AG04449 (cell line): ENCODE data around the gene NFASC.

Source experiments
- CTCF ChIA-PET: fragments of 350-600 bp; formaldehyde crosslinking; extraction: SDS; loops from one replicate; lab custom pipeline; 2021; ENCODE audit warnings: antibody characterized with exemption; lab: Yijun Ruan, JAX
- POLR2A ChIA-PET: fragments of 400-600, 350-600 bp; formaldehyde crosslinking; extraction: SDS; loops from one replicate; lab custom pipeline; 2020; ENCODE audit warnings: antibody characterized with exemption, inconsistent platforms; lab: Yijun Ruan, JAX
- DNase-seq: peaks from one replicate; pipeline ENCODE4 v3.0.0-alpha.2; 2010; ENCODE audit warnings: low read depth, low spot score
- H3K4me3 ChIP-seq: 2 replicates; pipeline ENCODE4 v1.5.1; 2011; ENCODE audit warnings: low read depth, mild to moderate bottlenecking, control low read depth, low read length
- TF ChIP-seq, protein P1 (sequence below): IDR thresholded peaks from one replicate; pipeline ENCODE4 v1.5.1; 2011; ENCODE audit warnings: mild to moderate bottlenecking, moderate library complexity, low read length, control low read depth, inconsistent platforms; ENCODE audit not compliant: insufficient read depth; ENCODE audit errors: missing control alignments

Gene NFASC

DNA sequence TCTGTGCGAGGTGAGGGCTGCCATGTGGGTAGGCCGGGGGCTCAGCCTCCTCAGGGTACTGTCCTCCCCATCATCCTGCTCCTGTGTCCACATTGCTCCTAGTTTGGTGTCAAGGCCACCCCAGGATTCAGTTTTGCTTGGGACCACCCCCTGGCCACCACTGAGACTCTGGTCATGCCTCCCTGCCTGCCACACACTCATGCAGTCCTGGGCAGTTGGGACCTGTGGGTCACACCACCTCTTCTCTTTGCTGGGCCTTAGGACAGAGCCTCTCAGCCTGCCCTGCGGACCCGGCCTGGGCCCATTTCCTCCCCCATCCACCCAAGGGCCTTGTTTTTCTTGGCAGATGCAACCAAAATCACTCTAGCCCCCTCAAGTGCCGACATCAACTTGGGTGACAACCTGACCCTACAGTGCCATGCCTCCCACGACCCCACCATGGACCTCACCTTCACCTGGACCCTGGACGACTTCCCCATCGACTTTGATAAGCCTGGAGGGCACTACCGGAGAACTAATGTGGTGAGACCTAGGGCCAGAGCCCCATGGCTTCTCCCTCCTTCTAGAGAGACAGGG, 194.2 kb downstream of the NFASC start:
- DNase-seq: no peak
- CTCF ChIA-PET: interaction anchor here (1.9 to 6.7 kb wide), 3 partner anchors 11 to 192 kb away, joined by 7 to 262 read pairs (median 9); no protein-coding TSS in a partner anchor
- POLR2A ChIA-PET: no interaction called here
- TF ChIP-seq, protein P1, sequence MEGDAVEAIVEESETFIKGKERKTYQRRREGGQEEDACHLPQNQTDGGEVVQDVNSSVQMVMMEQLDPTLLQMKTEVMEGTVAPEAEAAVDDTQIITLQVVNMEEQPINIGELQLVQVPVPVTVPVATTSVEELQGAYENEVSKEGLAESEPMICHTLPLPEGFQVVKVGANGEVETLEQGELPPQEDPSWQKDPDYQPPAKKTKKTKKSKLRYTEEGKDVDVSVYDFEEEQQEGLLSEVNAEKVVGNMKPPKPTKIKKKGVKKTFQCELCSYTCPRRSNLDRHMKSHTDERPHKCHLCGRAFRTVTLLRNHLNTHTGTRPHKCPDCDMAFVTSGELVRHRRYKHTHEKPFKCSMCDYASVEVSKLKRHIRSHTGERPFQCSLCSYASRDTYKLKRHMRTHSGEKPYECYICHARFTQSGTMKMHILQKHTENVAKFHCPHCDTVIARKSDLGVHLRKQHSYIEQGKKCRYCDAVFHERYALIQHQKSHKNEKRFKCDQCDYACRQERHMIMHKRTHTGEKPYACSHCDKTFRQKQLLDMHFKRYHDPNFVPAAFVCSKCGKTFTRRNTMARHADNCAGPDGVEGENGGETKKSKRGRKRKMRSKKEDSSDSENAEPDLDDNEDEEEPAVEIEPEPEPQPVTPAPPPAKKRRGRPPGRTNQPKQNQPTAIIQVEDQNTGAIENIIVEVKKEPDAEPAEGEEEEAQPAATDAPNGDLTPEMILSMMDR: no peak
- H3K4me3 ChIP-seq: no peak overlapping the region

DNA sequence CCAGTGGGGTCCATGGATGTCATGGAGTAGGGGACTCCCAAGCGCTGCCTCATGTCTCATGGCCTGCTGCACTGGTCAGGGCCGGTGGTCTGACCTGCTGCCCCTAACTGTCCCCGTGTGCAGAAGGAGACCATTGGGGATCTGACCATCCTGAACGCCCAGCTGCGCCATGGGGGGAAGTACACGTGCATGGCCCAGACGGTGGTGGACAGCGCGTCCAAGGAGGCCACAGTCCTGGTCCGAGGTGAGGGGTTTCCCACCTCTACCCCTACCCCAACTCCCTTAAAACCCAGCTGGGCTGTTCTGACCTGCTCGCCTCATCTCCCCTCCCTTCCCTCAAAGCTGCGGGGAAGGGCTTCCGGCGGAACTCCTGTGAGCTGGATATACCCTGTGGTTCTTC, 195.0 kb downstream of the NFASC start:
- CTCF ChIA-PET: interaction anchor here (0.7 to 2.0 kb wide), 7 partner anchors 7 to 191 kb away, joined by 3 to 9 read pairs (median 3); no protein-coding TSS in a partner anchor
- no peak for DNase-seq
- H3K4me3 ChIP-seq: no peak overlapping the region
- POLR2A ChIA-PET: no interaction called here
- TF ChIP-seq, protein P1: no peak

DNA sequence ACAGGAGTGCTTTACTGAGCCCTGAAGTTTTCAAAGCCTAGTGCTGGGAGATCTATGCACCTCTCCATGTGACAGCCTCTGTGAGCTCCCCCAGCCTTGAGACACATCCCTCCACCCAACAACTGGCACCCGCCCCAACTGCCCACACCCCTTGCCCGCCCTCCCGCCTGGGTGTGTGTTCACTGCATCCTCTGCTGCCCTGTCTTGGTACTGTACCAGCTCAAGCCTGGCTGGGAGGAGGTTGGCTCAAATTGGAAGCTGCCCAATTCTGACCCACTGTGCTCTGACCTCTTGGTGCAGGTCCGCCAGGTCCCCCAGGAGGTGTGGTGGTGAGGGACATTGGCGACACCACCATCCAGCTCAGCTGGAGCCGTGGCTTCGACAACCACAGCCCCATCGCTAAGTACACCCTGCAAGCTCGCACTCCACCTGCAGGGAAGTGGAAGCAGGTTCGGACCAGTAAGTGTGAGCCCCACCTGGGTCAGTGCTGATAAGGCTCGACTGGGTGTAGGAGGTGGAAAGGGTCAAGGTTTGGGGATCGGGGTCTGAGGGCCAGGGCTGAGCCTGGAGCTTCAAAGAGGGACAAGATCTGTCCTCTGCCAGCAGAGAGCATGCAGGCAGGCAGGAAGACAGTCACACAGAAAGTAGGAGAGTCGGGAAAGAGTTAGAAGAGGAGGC, 195.6 kb downstream of the NFASC start:
- H3K4me3 ChIP-seq: no peak overlapping the region
- POLR2A ChIA-PET: no interaction called here
- DNase-seq: no peak
- CTCF ChIA-PET: interaction anchor here (0.7 to 3.9 kb wide), 10 partner anchors 8 to 190 kb away, joined by 3 to 17 read pairs (median 3); partner anchors contain the start of gene RBBP5
- TF ChIP-seq, protein P1: no peak

DNA sequence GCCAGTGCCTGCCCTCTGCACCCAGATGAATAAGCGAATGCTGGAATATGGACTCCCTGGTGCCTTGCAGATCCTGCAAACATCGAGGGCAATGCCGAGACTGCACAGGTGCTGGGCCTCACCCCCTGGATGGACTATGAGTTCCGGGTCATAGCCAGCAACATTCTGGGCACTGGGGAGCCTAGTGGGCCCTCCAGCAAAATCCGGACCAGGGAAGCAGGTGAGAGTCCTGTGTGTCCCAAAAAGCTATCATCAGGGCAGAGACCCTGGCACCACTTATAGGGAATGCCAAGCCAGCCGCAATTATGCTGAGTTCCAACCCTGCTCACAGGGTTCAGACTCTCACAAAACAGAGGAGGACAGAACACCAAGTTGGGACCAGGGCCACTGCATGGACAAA, 196.4 kb downstream of the NFASC start:
- ChIA-PET POLR2A (no interaction called here), CTCF (interaction anchor here (0.9 to 3.9 kb wide), 4 partner anchors 54 to 189 kb away, joined by 3 to 17 read pairs (median 10); partner anchors contain the start of gene RBBP5)
- no peak for DNase-seq
- H3K4me3 ChIP-seq: no peak overlapping the region
- TF ChIP-seq, protein P1: no peak

DNA sequence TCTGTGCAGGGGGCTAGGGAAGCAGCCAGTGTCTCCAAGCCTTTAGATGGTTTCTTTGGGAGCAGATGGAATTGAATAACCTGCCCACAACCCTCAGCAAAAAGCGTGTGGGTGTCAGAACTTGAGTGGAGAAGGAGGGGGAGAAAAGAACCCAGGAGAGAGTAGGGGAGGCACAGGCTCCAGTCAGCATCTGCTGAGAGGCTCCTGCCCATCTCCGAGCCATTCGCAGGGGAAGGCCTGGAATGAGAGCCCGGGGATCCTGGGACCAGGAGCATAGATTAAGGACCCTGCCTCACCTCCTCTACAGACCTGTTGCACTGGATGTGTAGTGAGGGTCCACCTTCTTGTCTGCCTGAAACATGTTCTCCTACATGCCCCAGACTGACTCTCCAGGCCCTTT, 197.3 kb downstream of the NFASC start:
- POLR2A ChIA-PET: no interaction called here
- TF ChIP-seq, protein P1: no peak
- no peak overlapping the region for H3K4me3 ChIP-seq
- no peak for DNase-seq
- CTCF ChIA-PET: interaction anchor here (3.1 to 3.9 kb wide), 2 partner anchors 79 to 188 kb away, joined by 16 to 17 read pairs; no protein-coding TSS in a partner anchor

DNA sequence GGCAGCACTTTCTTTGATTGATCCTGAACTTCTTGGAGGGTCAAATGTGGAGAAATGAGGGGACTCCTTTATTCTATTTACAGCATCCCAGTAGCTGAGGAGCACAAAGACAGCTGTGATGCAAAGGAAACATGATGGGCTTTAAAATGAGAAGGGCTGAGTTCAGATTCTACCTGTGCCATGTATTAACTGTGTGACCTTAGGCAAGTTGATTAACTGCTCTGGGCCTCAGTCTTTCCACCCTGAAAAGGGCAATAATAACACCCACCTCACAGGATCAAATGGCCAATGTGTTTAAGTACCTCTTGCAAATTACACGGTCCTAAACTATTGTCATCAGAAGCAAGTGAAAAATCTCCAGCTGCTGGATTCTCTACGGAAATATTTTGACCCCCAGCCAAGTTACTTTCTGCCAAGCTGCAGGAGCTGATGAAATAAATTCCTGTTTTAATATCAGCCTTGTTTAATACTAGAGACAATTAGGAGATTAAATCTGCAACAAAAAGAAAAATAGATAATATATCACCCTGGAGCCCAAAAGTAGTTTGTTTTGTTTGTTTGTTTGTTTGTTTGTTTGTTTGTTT, 197.9 kb downstream of the NFASC start:
- DNase-seq: no peak
- POLR2A ChIA-PET: no interaction called here
- TF ChIP-seq, protein P1: no peak
- CTCF ChIA-PET: interaction anchor here (0.9 to 3.9 kb wide), 3 partner anchors 42 to 188 kb away, joined by 3 to 17 read pairs (median 16); no protein-coding TSS in a partner anchor
- H3K4me3 ChIP-seq: no peak overlapping the region
